Measurements from ENCODE around the gene DPP3.

DNA sequence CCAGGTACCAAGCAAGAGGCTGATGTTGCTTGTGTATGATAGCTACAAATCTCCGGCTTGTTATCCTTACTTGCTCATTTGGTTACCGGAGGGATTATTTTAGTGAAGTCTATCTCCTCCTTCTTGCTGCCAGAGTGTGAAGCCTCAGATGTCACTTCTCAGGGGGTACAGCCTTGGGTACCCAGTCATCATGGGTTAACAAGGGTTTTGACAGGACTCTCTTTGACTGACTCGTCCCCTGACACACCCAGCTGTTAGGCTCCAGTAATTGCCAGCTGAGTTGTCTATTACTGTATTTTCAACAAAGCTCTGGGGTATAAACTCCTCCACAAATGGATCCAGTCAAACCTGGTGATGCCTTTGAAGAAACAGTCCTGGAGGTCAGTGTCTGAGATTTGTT is 25.4 kb upstream of the DPP3 start:
- no peak for TF ChIP-seq EP300 (IDR thresholded peaks at IDR 0.05)
- TF ChIP-seq, protein P1, sequence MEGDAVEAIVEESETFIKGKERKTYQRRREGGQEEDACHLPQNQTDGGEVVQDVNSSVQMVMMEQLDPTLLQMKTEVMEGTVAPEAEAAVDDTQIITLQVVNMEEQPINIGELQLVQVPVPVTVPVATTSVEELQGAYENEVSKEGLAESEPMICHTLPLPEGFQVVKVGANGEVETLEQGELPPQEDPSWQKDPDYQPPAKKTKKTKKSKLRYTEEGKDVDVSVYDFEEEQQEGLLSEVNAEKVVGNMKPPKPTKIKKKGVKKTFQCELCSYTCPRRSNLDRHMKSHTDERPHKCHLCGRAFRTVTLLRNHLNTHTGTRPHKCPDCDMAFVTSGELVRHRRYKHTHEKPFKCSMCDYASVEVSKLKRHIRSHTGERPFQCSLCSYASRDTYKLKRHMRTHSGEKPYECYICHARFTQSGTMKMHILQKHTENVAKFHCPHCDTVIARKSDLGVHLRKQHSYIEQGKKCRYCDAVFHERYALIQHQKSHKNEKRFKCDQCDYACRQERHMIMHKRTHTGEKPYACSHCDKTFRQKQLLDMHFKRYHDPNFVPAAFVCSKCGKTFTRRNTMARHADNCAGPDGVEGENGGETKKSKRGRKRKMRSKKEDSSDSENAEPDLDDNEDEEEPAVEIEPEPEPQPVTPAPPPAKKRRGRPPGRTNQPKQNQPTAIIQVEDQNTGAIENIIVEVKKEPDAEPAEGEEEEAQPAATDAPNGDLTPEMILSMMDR (IDR thresholded peaks at IDR 0.05), result no peak
